ENCODE measurements around the gene HRG.
"Not testable (repeated sequence)": the region's sequence is repeated elsewhere in the genome, so short reads cannot be mapped to it uniquely, and the experiment has no call there.

Gene HRG, protein sequence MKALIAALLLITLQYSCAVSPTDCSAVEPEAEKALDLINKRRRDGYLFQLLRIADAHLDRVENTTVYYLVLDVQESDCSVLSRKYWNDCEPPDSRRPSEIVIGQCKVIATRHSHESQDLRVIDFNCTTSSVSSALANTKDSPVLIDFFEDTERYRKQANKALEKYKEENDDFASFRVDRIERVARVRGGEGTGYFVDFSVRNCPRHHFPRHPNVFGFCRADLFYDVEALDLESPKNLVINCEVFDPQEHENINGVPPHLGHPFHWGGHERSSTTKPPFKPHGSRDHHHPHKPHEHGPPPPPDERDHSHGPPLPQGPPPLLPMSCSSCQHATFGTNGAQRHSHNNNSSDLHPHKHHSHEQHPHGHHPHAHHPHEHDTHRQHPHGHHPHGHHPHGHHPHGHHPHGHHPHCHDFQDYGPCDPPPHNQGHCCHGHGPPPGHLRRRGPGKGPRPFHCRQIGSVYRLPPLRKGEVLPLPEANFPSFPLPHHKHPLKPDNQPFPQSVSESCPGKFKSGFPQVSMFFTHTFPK

DNA sequence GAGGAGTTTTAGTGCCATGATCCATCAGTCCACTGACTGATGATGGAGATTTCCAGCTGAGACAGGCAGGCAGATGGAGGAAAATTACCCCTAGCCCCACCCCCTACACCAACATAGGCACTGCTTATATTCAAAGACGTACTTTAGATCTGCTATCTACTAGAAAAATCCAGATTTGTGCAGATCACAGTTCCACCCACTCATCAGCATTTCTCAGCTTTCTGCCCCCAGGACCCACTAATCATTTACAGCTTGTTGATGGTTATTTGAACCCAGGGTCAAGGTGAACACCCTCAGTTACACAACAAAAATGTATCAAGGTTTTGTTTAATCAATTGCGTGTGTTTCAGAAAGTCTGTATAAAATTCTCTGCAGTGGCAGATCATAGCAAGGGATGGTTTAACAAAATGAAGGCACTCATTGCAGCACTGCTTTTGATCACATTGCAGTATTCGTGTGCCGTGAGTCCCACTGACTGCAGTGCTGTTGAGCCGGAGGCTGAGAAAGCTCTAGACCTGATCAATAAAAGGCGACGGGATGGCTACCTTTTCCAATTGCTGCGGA is at the start of gene HRG:
Gene HRG, plus strand, starts transcription at position 390 of the 564 bp plus-strand sequence. Its CDS starts 18 bp downstream, at position 408.
- no peak for DNase-seq (ENCODE audit: low read depth)

DNA sequence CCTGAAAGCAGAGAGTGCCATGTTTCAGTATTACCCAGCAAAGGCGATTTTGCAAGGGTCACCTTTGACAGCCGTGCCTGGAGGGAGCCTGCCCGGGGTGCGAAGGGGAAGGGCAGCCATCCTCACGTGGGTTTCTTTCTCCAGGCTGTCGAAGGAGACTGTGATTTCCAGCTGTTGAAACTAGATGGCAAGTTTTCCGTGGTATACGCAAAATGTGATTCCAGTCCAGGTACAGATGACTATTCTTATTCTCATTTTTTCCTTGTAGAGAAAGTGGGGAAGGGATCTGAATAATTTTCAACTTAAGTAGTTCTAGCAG is 49.6 kb upstream of the HRG start:
- DNase-seq (ENCODE audit: low read depth): no peak

GRCh38 chr3:186617036-186617946 is 48.5 kb upstream of the HRG start:
- peak; percentile 96 for DNase-seq (ENCODE audit: low read depth)

GRCh38 chr3:186618318-186618938 is 47.4 kb upstream of the HRG start:
- DNase-seq (ENCODE audit: low read depth): no peak

GRCh38 chr3:186619787-186620212 is 46.0 kb upstream of the HRG start:
- DNase-seq (ENCODE audit: low read depth): no peak

DNA sequence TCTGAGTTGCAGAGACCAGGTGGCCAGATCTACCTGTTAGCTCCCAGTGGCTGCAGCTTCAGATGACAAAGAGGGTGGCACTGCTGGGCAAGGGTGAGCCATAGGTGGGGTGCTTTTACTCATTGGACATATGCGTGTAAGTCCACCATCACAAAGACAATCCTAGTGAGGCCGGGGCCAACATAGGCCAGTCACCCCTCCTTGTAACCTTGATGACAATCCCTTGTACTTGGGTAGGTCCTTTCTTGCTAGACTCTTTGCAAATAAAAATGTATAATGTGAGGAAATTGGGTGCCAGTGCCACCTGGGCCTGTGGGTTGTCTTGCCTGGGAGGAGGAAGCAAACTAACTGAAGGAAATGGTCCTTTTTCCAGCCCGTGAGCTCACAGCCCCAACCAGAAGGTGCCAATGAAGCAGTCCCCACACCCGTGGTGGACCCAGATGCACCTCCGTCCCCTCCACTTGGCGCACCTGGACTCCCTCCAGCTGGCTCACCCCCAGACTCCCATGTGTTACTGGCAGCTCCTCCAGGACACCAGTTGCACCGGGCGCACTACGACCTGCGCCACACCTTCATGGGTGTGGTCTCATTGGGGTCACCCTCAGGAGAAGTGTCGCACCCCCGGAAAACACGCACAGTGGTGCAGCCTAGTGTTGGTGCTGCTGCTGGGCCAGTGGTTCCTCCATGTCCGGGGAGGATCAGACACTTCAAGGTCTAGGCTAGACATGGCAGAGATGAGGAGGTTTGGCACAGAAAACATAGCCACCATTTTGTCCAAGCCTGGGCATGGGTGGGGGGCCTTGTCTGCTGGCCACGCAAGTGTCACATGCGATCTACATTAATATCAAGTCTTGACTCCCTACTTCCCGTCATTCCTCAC is 45.4 kb upstream of the HRG start:
- no peak for DNase-seq (ENCODE audit: low read depth)

- no peak for DNase-seq (ENCODE audit: low read depth)
Measured at GRCh38 chr3:186621894-186622650, 43.7 kb upstream of the HRG start.

- DNase-seq (ENCODE audit: low read depth): no peak
Measured at GRCh38 chr3:186622651-186623310, 43.0 kb upstream of the HRG start.

- DNase-seq (ENCODE audit: low read depth): no peak
Measured at GRCh38 chr3:186624598-186624997, 41.2 kb upstream of the HRG start.

DNA sequence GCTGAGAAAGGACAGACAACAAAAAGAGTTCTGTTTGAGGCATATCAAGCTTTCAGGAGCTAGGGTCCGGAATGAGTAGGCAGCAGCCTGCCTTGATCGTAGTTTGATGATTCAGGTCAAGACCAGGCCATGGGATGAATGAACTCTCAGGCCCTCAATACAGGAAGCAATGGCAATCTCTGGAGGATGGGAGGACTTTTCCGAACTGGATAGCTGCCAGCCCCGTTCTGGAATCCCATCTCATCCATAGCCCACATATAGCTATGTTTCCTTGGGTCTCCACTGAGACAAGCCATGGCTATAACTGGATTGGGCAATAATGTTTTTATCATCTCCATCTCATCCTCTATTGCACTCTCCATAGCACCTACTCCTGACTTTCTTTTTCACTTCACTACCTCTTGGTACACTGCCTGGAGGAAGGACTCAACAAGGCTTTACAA is 40.2 kb upstream of the HRG start:
- no peak for DNase-seq (ENCODE audit: low read depth)

GRCh38 chr3:186626254-186626847 is 39.5 kb upstream of the HRG start:
- no peak for DNase-seq (ENCODE audit: low read depth)

- DNase-seq (ENCODE audit: low read depth): no peak
Measured at GRCh38 chr3:186627852-186628414, 37.9 kb upstream of the HRG start.

DNA sequence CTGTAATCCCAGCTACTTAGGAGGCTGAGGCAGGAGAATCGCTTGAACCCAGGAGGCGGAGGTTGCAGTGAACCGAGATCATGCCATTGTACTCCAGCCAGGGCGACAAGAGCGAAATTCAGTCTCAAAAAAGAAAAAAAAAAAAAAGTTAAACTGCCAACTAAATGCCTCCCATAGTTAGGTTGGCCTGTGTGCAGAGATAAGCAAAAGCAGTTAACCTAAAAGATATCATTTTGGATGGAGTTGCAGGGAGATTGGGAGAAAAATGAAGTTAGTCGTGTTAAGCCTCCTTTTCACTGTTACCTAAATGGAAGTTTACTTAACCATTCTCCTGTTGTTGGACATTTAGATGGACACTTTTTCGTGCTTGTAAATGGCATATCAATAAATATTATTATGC is 37.1 kb upstream of the HRG start:
- no peak for DNase-seq (ENCODE audit: low read depth)

GRCh38 chr3:186630950-186631641 is 34.7 kb upstream of the HRG start:
- no peak for DNase-seq (ENCODE audit: low read depth)

GRCh38 chr3:186633481-186633880 is 32.3 kb upstream of the HRG start:
- no peak for DNase-seq (ENCODE audit: low read depth)

DNA sequence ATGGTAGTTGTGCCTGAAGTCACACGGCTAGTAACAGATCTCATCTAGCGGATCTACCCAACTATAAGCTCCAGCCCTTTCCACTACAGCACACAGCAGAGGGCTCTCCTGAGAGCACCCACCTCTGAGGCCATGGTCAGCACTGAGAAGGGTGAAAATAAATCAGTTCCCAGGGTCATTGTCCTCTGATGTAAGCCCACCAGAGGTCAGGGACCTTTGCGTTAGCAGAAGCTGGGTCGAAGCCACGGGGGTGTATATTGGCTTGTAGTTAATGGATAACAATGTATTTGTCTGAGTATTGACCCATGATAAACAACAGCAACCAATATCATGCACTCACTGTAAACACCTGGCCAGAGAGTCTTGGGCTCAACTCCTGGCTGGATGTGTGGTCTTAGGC is 31.6 kb upstream of the HRG start:
- DNase-seq (ENCODE audit: low read depth): not testable (repeated sequence)

DNA sequence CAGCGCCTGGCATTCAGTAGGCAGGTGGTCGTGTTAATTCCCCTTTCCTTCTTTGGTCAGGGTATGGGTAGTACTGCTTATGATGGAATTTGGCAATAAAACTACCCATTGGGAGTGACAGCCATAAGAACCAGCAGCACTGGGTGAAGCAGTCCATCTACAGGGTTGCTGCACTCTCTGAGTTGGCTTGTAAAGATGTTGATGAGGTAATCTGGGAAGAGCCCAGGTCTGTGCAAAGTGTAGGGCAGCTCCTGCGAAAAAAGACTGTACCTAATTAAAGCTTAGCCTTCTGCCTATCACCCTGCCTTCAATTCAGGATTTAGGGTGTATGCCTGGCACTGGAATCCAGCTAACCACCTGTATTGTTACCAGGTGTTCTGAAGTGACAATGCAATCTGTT is 30.3 kb upstream of the HRG start:
- DNase-seq (ENCODE audit: low read depth): no peak

- no peak for DNase-seq (ENCODE audit: low read depth)
Measured at GRCh38 chr3:186636536-186636935, 29.3 kb upstream of the HRG start.
